Mesenteric fat pad (tissue), 1 donor: Measurements from ENCODE around the gene RCN2. TPM values are rescaled to one million over a fixed set of nuclear protein-coding genes. Genes with fewer than 3 reads are reported as not detected.

ENCODE experiments used
- DNase-seq: peaks from one replicate; pipeline ENCODE4 v3.0.0-alpha.2; 2020; ENCODE audit warnings: low spot score
- total RNA-seq: library from RNA; stranded (reverse); fragmentation: NEBNext Ultra II Directional; extraction: Animal tissue kit (Norgen Biotek cat#: 25700); gene quantifications from one replicate; pipeline ENCODE4 v1.2.1, GENCODE V29; 2021
- donor health status: DM: yes; HTN: yes; CAD: no.

RCN2 gene
- total RNA-seq, 1 donor from 2014 or later, result 31.4 TPM

DNA sequence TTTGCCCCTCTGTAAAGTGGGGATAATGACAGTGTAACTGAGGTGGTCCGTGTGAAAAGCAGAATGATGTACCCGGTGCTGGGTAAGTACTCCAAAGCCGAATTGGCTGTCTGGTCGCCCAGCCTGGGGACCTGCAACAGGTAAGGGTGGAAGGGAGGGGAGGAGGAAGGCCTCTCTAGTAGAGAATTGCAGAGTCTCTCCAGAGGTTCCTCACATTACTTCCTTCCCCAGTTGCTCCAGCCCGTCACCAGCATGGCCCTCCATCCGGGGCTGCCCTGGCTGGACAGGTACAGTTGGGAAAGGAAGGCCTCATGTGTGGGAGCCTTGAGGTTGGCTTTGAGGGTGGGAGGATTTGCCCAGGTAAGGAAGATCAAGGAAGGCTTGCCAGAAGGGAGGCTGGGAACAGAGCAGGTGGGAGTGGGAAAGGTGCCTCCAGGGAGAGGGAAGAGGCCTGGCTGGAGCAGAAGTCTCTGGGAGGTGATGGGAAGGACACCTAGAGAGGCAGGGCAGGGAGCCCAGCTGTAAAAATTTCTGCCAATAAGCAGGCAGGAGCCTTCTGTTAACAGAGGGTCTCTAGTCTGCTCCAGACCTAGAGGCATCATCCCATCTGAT is 61.7 kb downstream of the RCN2 start:
- peak; percentile 81 for DNase-seq

DNA sequence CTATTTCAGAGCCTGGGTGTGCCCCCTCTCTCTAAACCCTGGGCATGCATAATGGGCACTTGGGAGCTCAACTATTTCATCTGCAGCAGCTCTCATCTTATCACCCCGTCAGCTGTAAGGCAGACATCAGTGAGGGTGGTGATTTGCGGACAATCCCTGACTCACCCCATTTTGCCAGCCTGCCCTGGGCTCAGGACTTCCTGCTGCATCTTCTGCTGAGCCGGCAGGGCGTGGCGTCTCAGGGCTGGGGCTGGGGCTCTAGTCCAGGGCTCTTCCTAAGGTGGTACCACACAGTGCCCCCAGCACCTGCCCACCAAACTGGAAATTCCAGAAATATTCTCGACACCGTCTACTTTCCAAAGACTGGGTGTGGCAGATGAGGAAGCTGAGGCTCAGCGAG is 62.5 kb downstream of the RCN2 start:
- DNase-seq, result peak; percentile 89

DNA sequence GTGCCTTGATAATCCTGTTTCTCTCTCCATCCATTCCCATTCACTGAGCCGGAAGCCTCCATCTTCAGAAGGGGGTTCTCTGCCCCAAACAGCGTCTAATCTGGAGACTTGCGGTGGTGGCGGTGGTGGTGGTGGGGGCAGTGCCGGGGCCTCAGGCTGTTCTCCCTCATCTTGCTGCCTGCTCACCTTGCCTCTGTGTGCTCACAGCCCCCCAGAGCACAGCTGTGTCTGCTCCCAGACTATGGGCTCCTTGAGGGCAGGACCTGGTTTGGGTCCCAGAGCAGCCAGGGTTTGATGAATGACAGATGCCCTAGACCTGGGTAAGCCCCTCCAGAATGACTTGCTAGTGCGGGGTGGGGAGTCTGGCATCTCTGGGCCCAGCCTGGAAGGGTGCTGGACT is 62.9 kb downstream of the RCN2 start:
- peak; percentile 53 for DNase-seq

DNA sequence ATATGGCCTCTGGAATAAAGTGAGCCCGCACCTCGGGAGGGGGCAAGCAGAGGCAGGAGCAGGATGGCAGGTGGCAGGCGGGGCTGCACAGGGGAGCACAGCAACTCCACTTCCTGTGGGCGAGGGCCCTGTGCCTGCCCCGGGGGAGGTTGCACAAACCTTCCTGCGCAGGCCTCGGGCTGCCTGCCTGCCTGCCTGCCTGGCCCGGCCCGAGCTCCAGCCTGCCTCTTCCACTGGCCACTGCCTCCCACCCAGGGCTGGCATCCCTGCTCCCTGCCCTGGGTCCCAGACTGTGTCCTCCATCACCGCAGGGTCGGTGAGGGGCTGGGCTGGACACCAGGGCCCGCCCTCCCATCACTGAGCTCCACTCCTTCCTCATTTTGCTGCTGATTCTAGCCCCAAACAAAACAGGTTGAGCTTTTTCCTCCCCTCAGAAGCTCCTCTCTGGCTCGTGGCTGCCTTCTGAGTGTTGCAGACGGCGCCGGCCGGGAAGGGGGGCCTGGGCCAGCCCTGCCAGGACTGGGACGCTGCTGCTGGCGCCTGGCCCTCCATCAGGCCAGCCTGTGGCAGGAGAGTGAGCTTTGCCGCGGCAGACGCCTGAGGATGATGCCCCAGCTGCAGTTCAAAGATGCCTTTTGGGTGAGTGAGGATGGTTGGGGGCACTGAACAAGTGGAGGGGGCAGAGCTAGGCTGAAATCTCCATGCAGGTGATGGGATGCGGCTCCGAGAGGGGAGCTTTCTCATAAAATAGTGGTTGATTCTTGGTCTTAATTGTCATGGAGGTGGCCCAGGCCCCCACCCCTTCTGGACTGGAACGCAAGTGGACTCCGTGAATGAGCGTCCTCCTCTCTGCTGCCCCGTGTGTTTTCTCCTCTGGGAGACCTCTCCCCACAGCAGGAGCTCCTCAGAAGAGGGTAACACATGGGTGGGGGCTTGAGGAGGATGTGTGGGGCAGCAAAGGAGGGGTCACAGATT is 63.7 kb downstream of the RCN2 start, which contains the start of gene PSTPIP1:
PSTPIP1 (plus strand) TSS at position 156 of the 975 bp plus-strand sequence; CDS start at position 604, 448 bp downstream.
- peak; percentile 88 for DNase-seq

DNA sequence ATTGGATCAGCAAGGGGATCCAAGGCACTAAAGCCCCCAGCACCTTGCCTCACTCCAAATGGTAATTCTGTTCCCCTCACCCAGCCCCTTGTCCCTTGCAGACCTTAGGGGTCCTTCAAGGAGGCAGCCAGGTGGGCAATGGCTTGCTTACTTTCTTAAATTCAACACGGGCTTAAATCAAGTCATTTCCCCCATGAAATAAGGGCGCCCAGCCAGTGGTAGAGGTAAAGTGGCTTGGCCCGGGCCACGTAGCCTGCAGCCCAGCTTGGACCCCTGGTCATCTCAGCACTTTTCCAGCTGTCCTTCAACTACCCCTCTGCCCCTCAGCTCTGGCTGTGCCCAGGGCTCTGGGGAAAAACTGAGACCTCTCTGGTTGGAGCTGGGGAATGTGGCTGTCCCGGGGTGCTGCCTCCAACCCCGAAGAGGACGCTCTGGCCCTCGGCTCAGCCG is 64.6 kb downstream of the RCN2 start:
- no peak for DNase-seq

DNA sequence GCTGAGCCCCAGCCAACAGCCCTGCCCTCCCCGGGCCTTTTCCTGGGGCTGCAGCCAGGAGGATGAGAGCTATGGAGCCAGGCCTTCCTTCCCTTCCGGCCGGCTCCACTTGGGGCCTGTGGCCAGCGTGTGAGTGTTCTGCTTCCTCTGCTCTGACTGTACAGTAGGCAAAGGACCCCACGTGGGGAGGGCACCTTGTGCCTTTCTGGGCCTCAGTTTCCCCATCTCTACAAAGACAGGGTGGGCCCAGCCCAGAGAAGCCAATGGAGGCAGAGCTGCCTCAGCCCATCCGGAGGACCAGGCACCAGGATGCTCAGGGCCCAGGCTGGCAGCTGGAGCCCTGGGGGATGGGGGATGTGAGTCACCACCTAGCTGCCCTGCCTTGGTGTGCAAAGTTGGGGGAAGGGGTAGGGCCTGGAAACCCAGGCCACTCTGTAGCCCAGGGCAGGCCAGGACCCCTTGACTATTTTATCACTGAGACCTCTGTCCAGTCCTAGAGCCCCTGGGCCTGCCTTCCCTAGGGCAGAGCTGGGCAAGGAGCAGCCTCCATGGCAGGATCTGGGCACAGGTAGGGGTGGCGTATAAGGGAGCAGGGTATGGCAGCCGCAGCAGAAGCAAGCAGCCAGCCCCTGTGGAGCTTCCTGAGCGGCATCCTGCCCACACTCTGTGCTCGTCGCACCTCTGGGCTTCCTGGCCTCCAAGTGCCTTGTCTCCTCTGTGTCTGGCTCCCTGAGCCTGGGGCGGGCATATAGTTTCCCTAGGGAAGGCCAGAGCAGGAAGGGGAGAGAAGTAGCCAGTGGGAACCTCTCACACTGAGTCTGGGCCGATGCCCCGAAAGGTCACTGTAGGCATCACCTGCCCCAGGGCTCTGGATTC is 65.2 kb downstream of the RCN2 start:
- DNase-seq, result no peak

DNA sequence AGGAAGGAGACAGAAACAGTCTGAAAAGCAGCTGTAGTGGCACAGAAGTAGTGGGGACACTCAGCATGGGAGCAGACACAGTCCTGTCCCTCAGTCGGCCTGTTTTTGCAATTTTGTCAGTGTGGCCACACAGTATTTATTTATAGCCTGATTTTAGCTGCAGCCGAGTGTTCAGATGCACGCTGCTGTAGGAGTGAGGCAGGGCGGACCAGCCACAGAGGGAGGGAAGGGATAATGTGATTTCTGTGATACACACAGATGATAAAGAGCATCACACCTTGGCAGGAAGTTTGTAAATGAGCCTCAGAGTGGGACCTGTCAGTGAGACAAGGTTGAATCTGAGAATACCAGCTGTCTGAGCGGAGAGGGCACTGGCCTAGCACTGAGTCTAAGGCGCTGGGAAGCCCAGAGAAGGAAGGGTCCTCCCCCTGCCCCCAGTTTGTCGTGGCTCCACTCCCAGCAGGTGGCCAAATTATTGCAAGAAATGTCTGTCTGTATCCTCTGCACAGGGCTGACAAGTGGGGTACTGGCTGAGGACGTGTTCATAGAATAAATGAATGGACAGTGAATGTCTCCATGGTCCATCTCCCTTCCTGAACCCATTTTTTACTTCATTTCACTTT is 67.2 kb downstream of the RCN2 start:
- no peak for DNase-seq

DNA sequence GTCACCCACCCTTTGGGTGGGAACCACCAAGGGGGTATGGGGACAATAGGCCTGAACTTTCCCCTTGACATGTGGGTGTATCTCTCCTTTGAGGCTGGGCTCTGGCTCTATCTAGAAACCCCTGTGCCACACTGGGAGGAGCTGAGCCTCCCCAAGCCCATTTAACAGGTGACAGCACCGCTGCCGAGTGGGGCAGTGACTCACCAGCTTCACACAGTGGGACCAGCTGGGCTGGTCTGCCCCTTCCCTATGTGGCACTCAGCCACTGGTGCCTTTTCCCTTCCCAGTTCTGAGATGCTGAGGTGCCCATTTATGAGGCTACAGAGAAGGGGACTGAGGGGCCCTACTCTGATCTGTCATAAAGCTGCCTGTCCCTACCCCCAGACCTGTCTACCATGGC is 68.4 kb downstream of the RCN2 start:
- no peak for DNase-seq

DNA sequence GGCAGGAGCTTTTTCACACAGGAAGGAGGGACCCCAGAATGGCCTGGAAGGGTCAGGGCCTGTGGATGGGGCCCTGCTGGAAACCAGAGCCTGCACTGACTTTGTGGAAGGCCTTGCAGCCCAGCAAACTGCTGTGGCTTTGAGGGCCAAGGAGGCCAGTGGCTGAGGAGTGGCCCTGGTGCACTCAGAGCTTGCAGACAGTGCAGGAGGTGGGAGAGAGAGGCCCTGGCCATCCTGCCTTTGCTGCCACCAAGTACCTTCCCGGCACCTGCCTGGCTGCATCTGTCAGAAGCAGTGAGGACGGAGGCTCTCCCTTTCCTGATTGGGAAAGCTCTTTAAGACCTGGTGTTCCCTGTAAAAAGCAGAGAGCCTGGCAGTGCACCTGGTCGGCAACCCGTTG is 69.8 kb downstream of the RCN2 start:
- DNase-seq, result no peak

DNA sequence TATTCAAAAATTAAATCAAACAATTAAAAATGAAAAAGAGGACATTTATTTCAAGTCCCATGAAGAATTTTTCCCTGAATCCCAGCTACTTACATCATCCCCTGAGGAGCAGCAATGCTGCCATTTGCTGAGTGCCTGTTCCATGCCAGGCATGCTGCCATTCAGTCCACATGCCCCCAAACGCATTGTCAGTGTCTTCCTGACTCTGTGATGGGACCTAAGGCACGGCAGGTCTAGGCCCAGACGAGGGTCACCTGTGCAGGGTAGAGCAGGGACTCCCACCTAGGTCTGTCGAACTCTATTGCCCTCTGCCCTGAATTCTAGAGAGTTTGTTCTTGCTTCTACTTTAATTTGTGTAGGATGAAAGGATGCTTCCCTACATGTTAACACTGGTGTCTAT is 70.4 kb downstream of the RCN2 start:
- DNase-seq, result no peak

DNA sequence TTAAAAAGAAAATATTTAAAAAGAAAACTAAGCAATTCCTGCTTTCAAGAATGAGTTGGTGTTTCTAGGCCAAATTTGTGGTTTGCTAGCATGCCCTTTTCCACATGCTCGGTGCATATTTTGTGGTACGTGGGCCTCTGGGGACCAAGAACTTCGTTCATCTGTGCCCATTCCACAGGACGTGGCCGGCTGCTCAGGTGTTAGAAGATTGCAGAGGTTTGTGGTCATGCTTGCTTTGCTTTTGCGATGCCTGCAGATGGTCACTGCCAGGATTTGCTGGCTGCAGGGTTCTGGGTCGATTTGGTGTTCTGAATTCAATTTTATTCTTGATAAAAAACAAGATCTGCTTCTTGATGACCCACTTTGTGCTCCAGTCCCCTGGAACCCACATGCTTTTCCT is 70.9 kb downstream of the RCN2 start:
- DNase-seq, result no peak

DNA sequence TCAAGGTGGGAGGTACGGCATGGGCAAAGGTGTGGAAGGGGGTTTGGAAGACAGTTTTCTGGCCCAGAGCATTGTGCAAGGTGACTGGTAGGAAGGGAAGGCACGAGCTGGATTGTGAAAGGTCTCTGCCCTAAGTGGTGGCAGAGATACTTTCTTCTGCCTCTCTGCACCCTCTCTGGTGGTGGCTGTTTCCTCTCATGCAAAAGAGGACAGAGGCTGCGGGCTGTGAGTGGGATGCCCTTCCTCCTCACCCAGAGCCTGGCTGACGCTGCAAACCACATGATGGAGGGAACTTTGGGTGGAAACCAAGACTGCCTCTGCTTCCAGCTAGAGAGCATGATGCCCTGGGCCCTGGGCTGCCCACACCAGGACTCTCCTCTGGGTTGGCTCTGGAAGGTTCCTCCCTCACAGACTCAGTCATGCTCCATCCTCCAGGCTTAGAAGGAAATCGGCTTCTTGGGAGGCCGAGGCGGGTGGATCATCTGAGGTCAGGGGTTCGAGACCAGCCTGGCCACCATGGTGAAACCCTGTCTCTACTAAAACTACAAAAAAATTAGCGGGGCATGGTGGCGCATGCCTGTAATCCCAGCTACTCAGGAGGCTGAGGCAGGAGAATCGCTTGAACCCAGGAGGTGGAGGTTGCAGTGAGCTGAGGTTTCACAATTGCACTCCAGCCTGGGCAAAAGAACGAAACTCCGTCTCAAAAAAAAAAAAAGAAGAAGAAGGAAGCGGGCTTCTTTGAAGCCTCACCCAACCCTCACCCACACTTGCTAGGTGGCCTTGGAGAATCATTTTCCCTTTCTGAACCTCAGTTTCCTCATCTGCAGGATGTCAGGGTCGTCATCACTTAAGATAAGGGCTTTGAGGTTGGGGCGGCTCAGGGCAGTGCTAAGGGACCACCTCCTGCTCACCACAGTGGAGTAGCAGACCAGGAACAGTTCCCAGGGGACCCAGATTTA is 71.7 kb downstream of the RCN2 start:
- DNase-seq, result no peak

Other genes starting within 250 kb of the RCN2 start
- 24.7 TPM for gene SCAPER, start 26.4 kb upstream of the RCN2 start, total RNA-seq
- 24.8 TPM for gene PSTPIP1, start 63.4 kb downstream of the RCN2 start, total RNA-seq
- gene TSPAN3, start 139.4 kb downstream of the RCN2 start, total RNA-seq, result 558 TPM